Panc1 (cell line): ENCODE measurements around the gene GNLY. TPM values are rescaled to one million over a fixed set of nuclear protein-coding genes. Genes with fewer than 3 reads are reported as not detected.

Experiments
- ATAC-seq: fragments of 200-7000 bp; cut with Tn5 transposase; 2 replicates; pipeline ENCODE4 v1.9.1; 2020; ENCODE audit warnings: mild to moderate bottlenecking, moderate library complexity
- BruUV-seq: library from RNA; stranded (reverse); fragments of 400-500 nt; replicated peaks from 2 replicates; lab custom pipeline; 2021; lab: Mats Ljungman, UMichigan
- CTCF ChIA-PET: fragments of 300-600 bp; sonication (Branson Sonifier 250); formaldehyde crosslinking; loops from one replicate; lab custom pipeline; 2022; ENCODE audit warnings: antibody characterized with exemption; lab: Charles Lee
- POLR2A ChIA-PET: fragments of 300-600 bp; sonication (Branson Sonifier 250); formaldehyde crosslinking; loops from one replicate; lab custom pipeline; 2022; ENCODE audit warnings: antibody characterized with exemption; lab: Charles Lee
- DNase-seq: peaks from one replicate; pipeline ENCODE4 v3.0.0-alpha.2; 2010; ENCODE audit warnings: low read depth, low spot score
- H3K27ac ChIP-seq: 2 replicates; pipeline ENCODE4 v1.5.1; 2011; ENCODE audit warnings: mild to moderate bottlenecking, low read length, inconsistent platforms
- H3K27me3 ChIP-seq: fragments of 200-500 bp; sonication (Bioruptor generic); 2 replicates; pipeline ENCODE4 v1.6.0; 2014; ENCODE audit warnings: low read length, inconsistent platforms; ENCODE audit not compliant: control insufficient read depth, insufficient read depth
- H3K36me3 ChIP-seq: fragments of 200-500 bp; sonication (Bioruptor generic); 2 replicates; pipeline ENCODE4 v1.5.1; 2014; ENCODE audit warnings: inconsistent platforms, mild to moderate bottlenecking, low read length, moderate library complexity; ENCODE audit not compliant: control insufficient read depth, insufficient read depth
- H3K4me1 ChIP-seq: 2 replicates; pipeline ENCODE4 v1.5.1; 2011; ENCODE audit warnings: inconsistent platforms, mild to moderate bottlenecking, low read length, moderate library complexity; ENCODE audit not compliant: control insufficient read depth, insufficient read depth
- H3K4me3 ChIP-seq, 2 experiments: 2 replicates each; pipeline ENCODE4 v1.5.1; 2011 to 2012; ENCODE audit warnings: low read depth in 2 of 2, low read length in 2 of 2, mild to moderate bottlenecking in 2 of 2, inconsistent platforms in 1 of 2, moderate library complexity in 1 of 2
- H3K9me3 ChIP-seq: fragments of 200-500 bp; sonication (Bioruptor generic); 2 replicates; pipeline ENCODE4 v1.5.1; 2014; ENCODE audit warnings: low read depth, mild to moderate bottlenecking, inconsistent platforms, low read length, moderate library complexity; ENCODE audit not compliant: control insufficient read depth, insufficient read depth
- POLR2AphosphoS5 ChIP-seq: IDR thresholded peaks from 2 replicates; pipeline ENCODE4 v1.6.1; 2012; ENCODE audit warnings: mild to moderate bottlenecking, low read depth, low read length, moderate library complexity
- TCF7L2 ChIP-seq: IDR thresholded peaks from 2 replicates; pipeline ENCODE4 v1.6.1; 2011; ENCODE audit warnings: mild to moderate bottlenecking, low read depth, low read length, inconsistent platforms
- in situ Hi-C: cut with HindIII; loops from 2 replicates; pipeline ENCODE4 v1.10.0; 2016; ENCODE audit warnings: low sequenced_read_pairs, low pct_unique_long_range_greater_than_20kb
- intact Hi-C: fragments of 100-400 bp; cut with micrococcal nuclease; formaldehyde crosslinking; loops from one replicate; pipeline ENCODE4 v1.10.0; 2022; ENCODE audit not compliant: unreplicated experiment
- total RNA-seq: library from RNA; stranded (reverse); gene quantifications from one replicate; pipeline ENCODE4 v1.2.1, GENCODE V29; 2021; ENCODE audit not compliant: unreplicated experiment
- TF ChIP-seq, protein P1 (sequence below): fragments of 450-650 bp; IDR thresholded peaks from 2 replicates; pipeline ENCODE4 v1.5.1; 2017; ENCODE audit warnings: mild to moderate bottlenecking
- TF ChIP-seq, protein P2 (sequence below), 2 experiments: IDR thresholded peaks; 2 replicates each; pipeline ENCODE4 v1.6.1; 2011 to 2012; ENCODE audit warnings: low read depth in 2 of 2, control low read depth in 1 of 2, low read length in 1 of 2, mild to moderate bottlenecking in 1 of 2, moderate library complexity in 1 of 2; ENCODE audit not compliant: insufficient read depth in 1 of 2

GNLY gene
- total RNA-seq, 1 experiment from 2014 or later = not detected

DNA sequence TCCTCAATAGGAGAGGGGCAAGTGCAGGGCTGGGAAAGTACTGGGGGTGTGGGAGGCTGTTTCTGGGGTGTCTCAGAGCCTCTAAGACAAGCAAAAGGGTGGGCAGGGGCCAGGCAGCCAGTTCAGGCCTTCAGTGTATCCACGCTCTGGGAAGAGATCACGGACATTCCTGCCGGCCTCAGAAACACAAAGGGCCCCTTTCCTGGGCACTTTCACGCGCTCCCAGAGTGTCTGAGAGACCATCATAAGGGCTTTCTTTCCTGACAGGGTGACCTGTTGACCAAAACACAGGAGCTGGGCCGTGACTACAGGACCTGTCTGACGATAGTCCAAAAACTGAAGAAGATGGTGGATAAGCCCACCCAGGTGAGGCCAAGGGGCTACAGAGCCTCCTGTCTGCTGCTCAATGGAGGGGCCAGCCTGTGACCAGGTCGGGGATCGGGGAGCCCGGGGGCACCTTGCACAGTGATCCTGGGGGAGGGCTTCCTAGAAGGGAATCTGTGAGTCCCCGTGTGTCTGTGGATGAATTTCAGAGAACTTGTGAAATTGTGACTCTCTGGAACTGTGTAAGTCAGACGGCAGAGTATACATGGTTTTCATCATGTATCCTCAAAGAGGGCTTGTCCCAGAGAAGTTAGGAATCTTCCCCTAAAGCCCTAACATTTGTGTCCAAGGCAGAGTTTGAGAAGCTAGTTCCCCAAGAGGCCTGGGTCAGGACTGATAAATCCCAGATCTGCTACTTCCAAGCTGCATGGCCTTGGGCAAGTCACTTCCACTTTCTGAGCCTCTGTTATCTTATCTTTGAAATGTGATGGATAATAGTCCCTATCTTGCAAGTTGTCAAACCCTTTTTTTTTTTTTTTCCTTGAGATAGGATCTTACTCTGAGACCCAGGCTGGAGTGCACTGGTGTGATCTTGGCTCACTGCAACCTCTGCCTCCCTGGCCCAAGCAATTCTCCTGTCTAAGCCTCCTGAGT lies 1.8 kb downstream of the GNLY start:
- intact Hi-C loops = no loop called here
- no peak overlapping the region for H3K4me3 ChIP-seq

DNA sequence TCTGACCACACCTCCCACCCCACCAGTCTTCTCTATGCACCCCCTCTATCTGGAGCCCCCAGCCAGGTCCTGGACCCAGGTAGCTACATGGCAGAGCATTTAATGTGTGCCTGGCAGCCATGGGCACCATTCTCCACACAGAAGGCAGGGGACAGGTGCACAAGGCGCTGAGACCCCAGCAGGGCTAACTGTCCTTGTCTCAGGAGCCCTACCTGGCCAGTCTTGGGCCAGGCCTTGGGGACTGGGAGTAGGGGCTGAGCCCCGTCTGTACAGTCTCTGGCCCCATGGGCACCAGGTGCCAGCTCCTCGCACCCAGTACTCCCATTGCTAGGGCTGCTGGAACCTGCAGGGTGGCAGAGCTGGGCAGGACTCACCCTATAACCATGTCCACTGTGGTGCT lies 2.9 kb downstream of the GNLY start:
- BruUV-seq = no TSS peak
- Histone ChIP-seq H3K36me3 (no peaks in the 10 kb centered on the region), H3K9me3 (no peaks in the 10 kb centered on the region), H3K4me1 (peaks cover 6% of the 10 kb centered on the region; the same call in 1 of the 2 replicates), H3K4me3 (no peak overlapping the region), H3K27ac (no peak overlapping the region), H3K27me3 (no peaks in the 10 kb centered on the region)
- ATAC-seq = no peak
- POLR2A ChIA-PET = no interaction called here
- in situ Hi-C loops (no loop called here), intact Hi-C loops (no loop called here)
- CTCF ChIA-PET = interaction anchor here (0.6 to 1.4 kb wide), 3 partner anchors 10 to 118 kb away, joined by 3 to 5 read pairs (median 4); no protein-coding TSS in a partner anchor
- TF ChIP-seq, protein P1, sequence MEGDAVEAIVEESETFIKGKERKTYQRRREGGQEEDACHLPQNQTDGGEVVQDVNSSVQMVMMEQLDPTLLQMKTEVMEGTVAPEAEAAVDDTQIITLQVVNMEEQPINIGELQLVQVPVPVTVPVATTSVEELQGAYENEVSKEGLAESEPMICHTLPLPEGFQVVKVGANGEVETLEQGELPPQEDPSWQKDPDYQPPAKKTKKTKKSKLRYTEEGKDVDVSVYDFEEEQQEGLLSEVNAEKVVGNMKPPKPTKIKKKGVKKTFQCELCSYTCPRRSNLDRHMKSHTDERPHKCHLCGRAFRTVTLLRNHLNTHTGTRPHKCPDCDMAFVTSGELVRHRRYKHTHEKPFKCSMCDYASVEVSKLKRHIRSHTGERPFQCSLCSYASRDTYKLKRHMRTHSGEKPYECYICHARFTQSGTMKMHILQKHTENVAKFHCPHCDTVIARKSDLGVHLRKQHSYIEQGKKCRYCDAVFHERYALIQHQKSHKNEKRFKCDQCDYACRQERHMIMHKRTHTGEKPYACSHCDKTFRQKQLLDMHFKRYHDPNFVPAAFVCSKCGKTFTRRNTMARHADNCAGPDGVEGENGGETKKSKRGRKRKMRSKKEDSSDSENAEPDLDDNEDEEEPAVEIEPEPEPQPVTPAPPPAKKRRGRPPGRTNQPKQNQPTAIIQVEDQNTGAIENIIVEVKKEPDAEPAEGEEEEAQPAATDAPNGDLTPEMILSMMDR = no peak
- no peak for TF ChIP-seq POLR2AphosphoS5
- TF ChIP-seq, protein P2, sequence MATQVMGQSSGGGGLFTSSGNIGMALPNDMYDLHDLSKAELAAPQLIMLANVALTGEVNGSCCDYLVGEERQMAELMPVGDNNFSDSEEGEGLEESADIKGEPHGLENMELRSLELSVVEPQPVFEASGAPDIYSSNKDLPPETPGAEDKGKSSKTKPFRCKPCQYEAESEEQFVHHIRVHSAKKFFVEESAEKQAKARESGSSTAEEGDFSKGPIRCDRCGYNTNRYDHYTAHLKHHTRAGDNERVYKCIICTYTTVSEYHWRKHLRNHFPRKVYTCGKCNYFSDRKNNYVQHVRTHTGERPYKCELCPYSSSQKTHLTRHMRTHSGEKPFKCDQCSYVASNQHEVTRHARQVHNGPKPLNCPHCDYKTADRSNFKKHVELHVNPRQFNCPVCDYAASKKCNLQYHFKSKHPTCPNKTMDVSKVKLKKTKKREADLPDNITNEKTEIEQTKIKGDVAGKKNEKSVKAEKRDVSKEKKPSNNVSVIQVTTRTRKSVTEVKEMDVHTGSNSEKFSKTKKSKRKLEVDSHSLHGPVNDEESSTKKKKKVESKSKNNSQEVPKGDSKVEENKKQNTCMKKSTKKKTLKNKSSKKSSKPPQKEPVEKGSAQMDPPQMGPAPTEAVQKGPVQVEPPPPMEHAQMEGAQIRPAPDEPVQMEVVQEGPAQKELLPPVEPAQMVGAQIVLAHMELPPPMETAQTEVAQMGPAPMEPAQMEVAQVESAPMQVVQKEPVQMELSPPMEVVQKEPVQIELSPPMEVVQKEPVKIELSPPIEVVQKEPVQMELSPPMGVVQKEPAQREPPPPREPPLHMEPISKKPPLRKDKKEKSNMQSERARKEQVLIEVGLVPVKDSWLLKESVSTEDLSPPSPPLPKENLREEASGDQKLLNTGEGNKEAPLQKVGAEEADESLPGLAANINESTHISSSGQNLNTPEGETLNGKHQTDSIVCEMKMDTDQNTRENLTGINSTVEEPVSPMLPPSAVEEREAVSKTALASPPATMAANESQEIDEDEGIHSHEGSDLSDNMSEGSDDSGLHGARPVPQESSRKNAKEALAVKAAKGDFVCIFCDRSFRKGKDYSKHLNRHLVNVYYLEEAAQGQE (IDR thresholded peaks at IDR 0.05; ENCODE audit: insufficient read depth in 1 of 2, low read depth in 2 of 2, low read length in 1 of 2) = no peak
- no peak for DNase-seq

More for the DNA sequence above, 1.8 kb downstream of the GNLY start:
- DNase-seq (no peak), ATAC-seq (no peak)
- Histone ChIP-seq H3K27ac (no peak overlapping the region), H3K27me3 (no peaks in the 10 kb centered on the region), H3K36me3 (no peaks in the 10 kb centered on the region), H3K4me1 (no peaks in the 10 kb centered on the region), H3K9me3 (no peaks in the 10 kb centered on the region)
- BruUV-seq = no TSS peak
- TF ChIP-seq TCF7L2 = no peak
- TF ChIP-seq, protein P2 (IDR thresholded peaks at IDR 0.05; ENCODE audit: insufficient read depth in 1 of 2, low read depth in 2 of 2, low read length in 1 of 2) = no peak
- TF ChIP-seq, protein P1 = no peak
- CTCF ChIA-PET = interaction anchor here (0.9 to 1.4 kb wide), 2 partner anchors 11 to 31 kb away, joined by 4 to 6 read pairs; no protein-coding TSS in a partner anchor
- POLR2A ChIA-PET = no interaction called here
- in situ Hi-C loops = no loop called here
